SK-N-SH treated with all-trans-retinoic acid at 6 μM for 48 hours (cell line): ENCODE results near the gene ELF5.

Experiments
- ATAC-seq: fragments of 200-7000 bp; cut with Tn5 transposase; 3 replicates; pipeline ENCODE4 v1.9.1; 2020; ENCODE audit warnings: mild to moderate bottlenecking, moderate library complexity
- ARNTL ChIP-seq: fragments of 450-650 bp; formaldehyde crosslinking; IDR thresholded peaks from 2 replicates; pipeline ENCODE4 v1.5.0; 2020; ENCODE audit warnings: low read depth, mild to moderate bottlenecking, moderate library complexity, borderline replicate concordance
- BACH2 ChIP-seq: fragments of 250-450 bp; sonication (Bioruptor Pico); IDR thresholded peaks from 2 replicates; pipeline ENCODE4 v1.9.0; 2021; ENCODE audit warnings: mild to moderate bottlenecking, borderline replicate concordance
- CREB5 ChIP-seq: fragments of 250-450 bp; sonication (Bioruptor Pico); IDR thresholded peaks from 2 replicates; pipeline ENCODE4 v1.5.1; 2020; ENCODE audit warnings: low read depth, mild to moderate bottlenecking, moderate library complexity
- CSDC2 ChIP-seq: fragments of 250-450 bp; sonication (Bioruptor Pico); IDR thresholded peaks from 2 replicates; pipeline ENCODE4 v1.5.0; 2020; ENCODE audit warnings: mild to moderate bottlenecking, moderate library complexity
- CSRNP3 ChIP-seq: fragments of 250-450 bp; sonication (Bioruptor Pico); IDR thresholded peaks from 2 replicates; pipeline ENCODE4 v1.5.1; 2021; ENCODE audit warnings: mild to moderate bottlenecking, moderate library complexity
- ESRRG ChIP-seq: fragments of 250-450 bp; sonication (Bioruptor Pico); IDR thresholded peaks from 2 replicates; pipeline ENCODE4 v1.6.1; 2021; ENCODE audit warnings: mild to moderate bottlenecking
- GLIS3 ChIP-seq: fragments of 250-450 bp; sonication (Bioruptor Pico); IDR thresholded peaks from 2 replicates; pipeline ENCODE4 v1.5.0; 2020; ENCODE audit warnings: mild to moderate bottlenecking, moderate library complexity
- ISL1 ChIP-seq: fragments of 250-450 bp; sonication (Bioruptor Pico); IDR thresholded peaks from 2 replicates; pipeline ENCODE4 v2.1.2; 2022; ENCODE audit warnings: mild to moderate bottlenecking, moderate library complexity
- OSR1 ChIP-seq: fragments of 250-450 bp; sonication (Bioruptor Pico); IDR thresholded peaks from 2 replicates; pipeline ENCODE4 v1.8.0; 2022; ENCODE audit warnings: moderate library complexity, mild to moderate bottlenecking, inconsistent platforms
- PPARA ChIP-seq: fragments of 250-450 bp; sonication (Bioruptor Pico); IDR thresholded peaks from 2 replicates; pipeline ENCODE4 v1.5.0; 2020; ENCODE audit warnings: mild to moderate bottlenecking, borderline replicate concordance
- RARB ChIP-seq: fragments of 250-450 bp; sonication (Bioruptor Pico); IDR thresholded peaks from 2 replicates; pipeline ENCODE4 v1.8.0; 2021; ENCODE audit warnings: mild to moderate bottlenecking, moderate library complexity
- SNAI2 ChIP-seq: fragments of 250-450 bp; sonication (Bioruptor Pico); IDR thresholded peaks from 2 replicates; pipeline ENCODE4 v1.5.0; 2020; ENCODE audit warnings: mild to moderate bottlenecking, moderate library complexity
- TCF4 ChIP-seq: fragments of 250-450 bp; sonication (Bioruptor Pico); IDR thresholded peaks from 2 replicates; pipeline ENCODE4 v1.8.0; 2021; ENCODE audit warnings: mild to moderate bottlenecking, moderate library complexity, borderline replicate concordance
- TOX ChIP-seq: fragments of 250-450 bp; sonication (Bioruptor Pico); IDR thresholded peaks from 2 replicates; pipeline ENCODE4 v1.8.0; 2021; ENCODE audit warnings: mild to moderate bottlenecking, moderate library complexity, borderline replicate concordance
- TSHZ2 ChIP-seq: fragments of 250-450 bp; sonication (Bioruptor Pico); IDR thresholded peaks from 2 replicates; pipeline ENCODE4 v1.5.0; 2020; ENCODE audit warnings: mild to moderate bottlenecking, moderate library complexity
- ZC3H10 ChIP-seq: fragments of 250-450 bp; sonication (Bioruptor Pico); IDR thresholded peaks from 2 replicates; pipeline ENCODE4 v1.5.1; 2021; ENCODE audit warnings: mild to moderate bottlenecking, moderate library complexity
- ZFP3 ChIP-seq: fragments of 250-450 bp; sonication (Bioruptor Pico); IDR thresholded peaks from 2 replicates; pipeline ENCODE4 v1.5.0; 2020; ENCODE audit warnings: mild to moderate bottlenecking, moderate library complexity
- ZFP30 ChIP-seq: fragments of 450-650 bp; formaldehyde crosslinking; IDR thresholded peaks from 2 replicates; pipeline ENCODE4 v1.5.0; 2022; ENCODE audit warnings: mild to moderate bottlenecking, moderate library complexity
- ZNF565 ChIP-seq: fragments of 450-650 bp; formaldehyde crosslinking; conservative IDR thresholded peaks from 2 replicates; pipeline ENCODE4 v1.5.0; 2020; ENCODE audit warnings: low read depth, mild to moderate bottlenecking, moderate library complexity
- ZNF70 ChIP-seq: fragments of 450-650 bp; formaldehyde crosslinking; IDR thresholded peaks from 2 replicates; pipeline ENCODE4 v1.5.0; 2020; ENCODE audit warnings: mild to moderate bottlenecking, moderate library complexity
- ZNF8 ChIP-seq: fragments of 450-650 bp; formaldehyde crosslinking; IDR thresholded peaks from 2 replicates; pipeline ENCODE4 v1.5.0; 2020; ENCODE audit warnings: mild to moderate bottlenecking, moderate library complexity
- TF ChIP-seq, protein P1 (sequence below): fragments of 250-450 bp; sonication (Bioruptor Pico); IDR thresholded peaks from 2 replicates; pipeline ENCODE4 v1.8.0; 2021; ENCODE audit warnings: low read depth, mild to moderate bottlenecking, moderate library complexity, borderline replicate concordance

ELF5 gene

DNA sequence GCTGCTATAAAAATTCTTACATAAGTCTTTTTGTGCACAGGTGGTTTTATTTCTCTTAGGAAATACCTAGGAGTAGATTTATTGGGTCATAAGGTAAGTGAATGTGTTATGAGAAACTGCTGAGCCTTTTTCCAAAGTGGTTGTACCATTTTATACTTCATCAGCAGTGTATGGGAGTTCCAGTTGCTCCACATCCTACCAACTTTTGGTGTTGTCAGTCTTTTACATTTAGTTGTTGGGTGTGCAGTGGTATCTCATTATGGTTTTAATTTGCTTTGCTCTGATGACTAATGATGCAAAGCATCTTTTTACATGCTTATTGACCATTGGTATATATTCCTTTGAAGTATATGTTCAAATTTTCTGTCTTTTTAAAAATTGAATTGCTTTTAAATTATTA, 71.8 kb downstream of the ELF5 start:
- TF ChIP-seq TOX (CRISPR knock-in tag) (no peak), SNAI2 (CRISPR knock-in tag) (no peak), ZC3H10 (CRISPR knock-in tag) (no peak), ZFP3 (CRISPR knock-in tag) (no peak), GLIS3 (CRISPR knock-in tag) (no peak), ZNF70 (no peak), ESRRG (CRISPR knock-in tag) (no peak)
- no peak for ATAC-seq

DNA sequence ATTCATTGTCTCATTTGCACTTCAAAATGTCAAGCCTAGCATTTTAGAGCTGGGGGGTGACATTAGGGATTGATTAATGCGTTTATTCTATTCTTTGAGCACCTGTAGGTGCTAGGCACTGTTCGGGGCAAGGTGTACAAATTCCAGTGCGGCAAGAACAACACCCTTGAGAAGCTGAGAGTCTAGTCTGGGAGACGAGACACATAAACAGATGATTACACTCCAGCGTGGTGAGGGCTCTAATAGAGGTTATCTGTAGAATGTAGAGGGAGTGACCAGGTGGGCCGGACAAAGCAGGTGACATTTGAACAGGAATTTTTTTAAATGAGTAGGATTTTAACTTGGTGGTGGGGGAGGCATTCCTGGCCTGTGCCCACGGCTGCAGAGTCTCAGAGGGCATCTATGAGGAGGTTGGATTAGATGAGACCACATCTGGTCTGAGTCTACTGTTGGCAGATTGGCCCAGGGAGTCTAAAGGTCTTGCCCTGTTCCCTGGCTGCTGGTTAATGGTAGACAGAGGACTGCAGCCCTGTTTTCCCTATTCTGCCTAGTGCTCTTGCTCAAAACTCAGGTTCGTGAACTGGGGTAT, 73.9 kb downstream of the ELF5 start:
- ATAC-seq, result no peak
- no peak for TF ChIP-seq ZFP30 (CRISPR knock-in tag)
- TF ChIP-seq ZNF565 (CRISPR knock-in tag), result no peak
- no peak for TF ChIP-seq TOX (CRISPR knock-in tag)
- no peak for TF ChIP-seq RARB (CRISPR knock-in tag)
- no peak for TF ChIP-seq GLIS3 (CRISPR knock-in tag)
- no peak for TF ChIP-seq ZFP3 (CRISPR knock-in tag)

GRCh38 chr11:34438529-34439507, 74.8 kb downstream of the ELF5 start, which contains the start of gene CAT:
Gene CAT, plus strand, starts transcription at chr11:34438934. Its CDS starts 80 bp downstream, at chr11:34439014.
- peak; percentile 99 for ATAC-seq
- no peak; the same call in 1 of the 2 replicates for TF ChIP-seq TSHZ2 (CRISPR knock-in tag)
- TF ChIP-seq ZFP30 (CRISPR knock-in tag), result no peak
- TF ChIP-seq PPARA, result peak; percentile 88
- TF ChIP-seq, all 23 proteins: peak for 1

GRCh38 chr11:34437224-34438125, 76.1 kb downstream of the ELF5 start:
- TF ChIP-seq ZC3H10 (CRISPR knock-in tag) (no peak), SNAI2 (CRISPR knock-in tag) (no peak), TSHZ2 (CRISPR knock-in tag) (no peak), ZNF8 (CRISPR knock-in tag) (no peak), ZNF565 (CRISPR knock-in tag) (no peak), ZFP30 (CRISPR knock-in tag) (no peak), RARB (CRISPR knock-in tag) (no peak), CSRNP3 (CRISPR knock-in tag) (no peak), TCF4 (CRISPR knock-in tag) (no peak), OSR1 (CRISPR knock-in tag) (no peak), CSDC2 (no peak), ZFP3 (CRISPR knock-in tag) (no peak), ISL1 (CRISPR knock-in tag) (no peak), ARNTL (CRISPR knock-in tag) (no peak), BACH2 (CRISPR knock-in tag) (no peak), ZNF70 (no peak), CREB5 (CRISPR knock-in tag) (no peak), PPARA (no peak)
- TF ChIP-seq, protein P1, sequence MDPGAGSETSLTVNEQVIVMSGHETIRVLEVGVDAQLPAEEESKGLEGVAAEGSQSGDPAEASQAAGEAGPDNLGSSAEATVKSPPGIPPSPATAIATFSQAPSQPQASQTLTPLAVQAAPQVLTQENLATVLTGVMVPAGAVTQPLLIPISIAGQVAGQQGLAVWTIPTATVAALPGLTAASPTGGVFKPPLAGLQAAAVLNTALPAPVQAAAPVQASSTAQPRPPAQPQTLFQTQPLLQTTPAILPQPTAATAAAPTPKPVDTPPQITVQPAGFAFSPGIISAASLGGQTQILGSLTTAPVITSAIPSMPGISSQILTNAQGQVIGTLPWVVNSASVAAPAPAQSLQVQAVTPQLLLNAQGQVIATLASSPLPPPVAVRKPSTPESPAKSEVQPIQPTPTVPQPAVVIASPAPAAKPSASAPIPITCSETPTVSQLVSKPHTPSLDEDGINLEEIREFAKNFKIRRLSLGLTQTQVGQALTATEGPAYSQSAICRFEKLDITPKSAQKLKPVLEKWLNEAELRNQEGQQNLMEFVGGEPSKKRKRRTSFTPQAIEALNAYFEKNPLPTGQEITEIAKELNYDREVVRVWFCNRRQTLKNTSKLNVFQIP (CRISPR knock-in tag), result no peak
- TF ChIP-seq, all 23 proteins: peak for 0

More at GRCh38 chr11:34437224-34438125, 76.1 kb downstream of the ELF5 start:
- no peak for ATAC-seq
